Vagina (tissue), 2 donors: ENCODE results near the gene PITX3.
"Not testable (repeated sequence)": the region's sequence is repeated elsewhere in the genome, so short reads cannot be mapped to it uniquely, and the experiment has no call there.

ENCODE experiments used
- CTCF ChIP-seq, 3 experiments: fragments of 450-650 bp in 2 of 3; fragments of 200-600 bp in 1 of 3; sonication (generic) in 1 of 3; IDR thresholded peaks; one replicate each; pipeline ENCODE4 v1.5.1; 2017 to 2019; ENCODE audit warnings: antibody characterized with exemption in 3 of 3, mild to moderate bottlenecking in 2 of 3, moderate library complexity in 2 of 3
- POLR2A ChIP-seq, 2 donors: fragments of 450-650 bp; IDR thresholded peaks; one replicate each; pipeline ENCODE4 v1.6.1; 2017; ENCODE audit warnings: antibody characterized with exemption in 2 of 2, mild to moderate bottlenecking in 2 of 2, moderate library complexity in 2 of 2
- POLR2AphosphoS5 ChIP-seq, 2 donors: sonication (generic); formaldehyde crosslinking; IDR thresholded peaks; one replicate each; pipeline ENCODE4 v1.9.0; 2017; ENCODE audit warnings: antibody characterized with exemption in 2 of 2, mild to moderate bottlenecking in 2 of 2, low read depth in 1 of 2; ENCODE audit not compliant: insufficient read depth in 1 of 2

GRCh38 chr10:102188941-102189898 lies 52.1 kb downstream of the PITX3 start:
- TF ChIP-seq POLR2A (IDR thresholded peaks at IDR 0.05); CTCF (IDR thresholded peaks at IDR 0.05); POLR2AphosphoS5 (IDR thresholded peaks at IDR 0.05; ENCODE audit: insufficient read depth in 1 of 2, low read depth in 1 of 2): not testable (repeated sequence)
